AG04449 (cell line): Measurements from ENCODE around the gene KMO.

Experiments used
- CTCF ChIA-PET: fragments of 350-600 bp; formaldehyde crosslinking; extraction: SDS; loops from one replicate; lab custom pipeline; 2021; ENCODE audit warnings: antibody characterized with exemption; lab: Yijun Ruan, JAX
- POLR2A ChIA-PET: fragments of 400-600, 350-600 bp; formaldehyde crosslinking; extraction: SDS; loops from one replicate; lab custom pipeline; 2020; ENCODE audit warnings: antibody characterized with exemption, inconsistent platforms; lab: Yijun Ruan, JAX
- DNase-seq: peaks from one replicate; pipeline ENCODE4 v3.0.0-alpha.2; 2010; ENCODE audit warnings: low read depth, low spot score
- H3K4me3 ChIP-seq: 2 replicates; pipeline ENCODE4 v1.5.1; 2011; ENCODE audit warnings: low read depth, mild to moderate bottlenecking, control low read depth, low read length
- TF ChIP-seq, protein P1 (sequence below): IDR thresholded peaks from one replicate; pipeline ENCODE4 v1.5.1; 2011; ENCODE audit warnings: mild to moderate bottlenecking, moderate library complexity, low read length, control low read depth, inconsistent platforms; ENCODE audit not compliant: insufficient read depth; ENCODE audit errors: missing control alignments

Gene KMO

DNA sequence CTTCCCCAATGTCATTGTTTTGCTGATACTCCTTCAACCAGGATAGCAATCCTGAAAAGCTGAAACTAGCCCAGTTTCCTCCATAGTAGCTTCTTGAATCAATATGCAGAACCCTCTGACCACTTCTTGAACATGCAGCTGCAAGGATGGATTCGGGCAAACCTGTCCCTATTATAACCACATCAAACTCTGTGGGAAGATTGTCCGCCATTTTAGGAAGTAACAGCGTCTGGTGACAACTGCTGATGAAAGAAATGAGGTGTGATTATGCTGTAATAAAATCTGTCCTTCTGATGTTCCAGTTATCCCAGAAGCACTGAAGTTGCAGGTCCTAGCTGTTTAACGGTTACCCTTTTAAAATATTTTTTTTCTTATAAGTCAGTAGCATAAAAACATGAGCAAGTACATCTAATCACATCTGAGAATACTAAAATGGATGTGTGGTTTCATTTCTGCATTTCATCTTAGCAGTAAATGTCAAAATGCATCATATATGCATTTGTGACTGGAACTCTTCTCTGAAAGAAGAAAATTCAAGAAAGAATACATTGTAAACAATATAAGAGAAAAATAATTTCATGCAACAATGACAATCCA lies 103.5 kb downstream of the KMO start:
- ChIA-PET CTCF (interaction anchor here (1.2 to 1.4 kb wide), 2 partner anchors 8 to 23 kb away, joined by 5 to 8 read pairs; no protein-coding TSS in a partner anchor), POLR2A (no interaction called here)
- H3K4me3 ChIP-seq, result no peak overlapping the region

DNA sequence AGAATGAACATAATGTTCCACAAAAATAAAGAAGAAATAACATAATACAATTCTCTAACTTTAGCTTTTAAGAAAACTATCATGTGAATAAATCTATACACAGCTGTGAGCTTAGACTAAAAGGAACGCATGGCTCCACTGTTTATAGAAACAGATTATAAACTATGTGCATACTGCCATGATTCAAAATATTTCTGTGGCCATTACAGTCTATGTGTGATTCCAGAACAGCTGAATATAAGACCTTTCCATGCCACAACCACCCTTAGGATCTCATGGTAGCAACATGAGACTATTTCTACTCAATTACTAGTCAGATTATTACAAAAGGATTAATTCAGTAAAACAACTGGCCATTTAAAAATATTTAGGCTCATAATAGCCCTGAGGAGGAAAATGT lies 104.1 kb downstream of the KMO start:
- POLR2A ChIA-PET, result no interaction called here
- TF ChIP-seq, protein P1, sequence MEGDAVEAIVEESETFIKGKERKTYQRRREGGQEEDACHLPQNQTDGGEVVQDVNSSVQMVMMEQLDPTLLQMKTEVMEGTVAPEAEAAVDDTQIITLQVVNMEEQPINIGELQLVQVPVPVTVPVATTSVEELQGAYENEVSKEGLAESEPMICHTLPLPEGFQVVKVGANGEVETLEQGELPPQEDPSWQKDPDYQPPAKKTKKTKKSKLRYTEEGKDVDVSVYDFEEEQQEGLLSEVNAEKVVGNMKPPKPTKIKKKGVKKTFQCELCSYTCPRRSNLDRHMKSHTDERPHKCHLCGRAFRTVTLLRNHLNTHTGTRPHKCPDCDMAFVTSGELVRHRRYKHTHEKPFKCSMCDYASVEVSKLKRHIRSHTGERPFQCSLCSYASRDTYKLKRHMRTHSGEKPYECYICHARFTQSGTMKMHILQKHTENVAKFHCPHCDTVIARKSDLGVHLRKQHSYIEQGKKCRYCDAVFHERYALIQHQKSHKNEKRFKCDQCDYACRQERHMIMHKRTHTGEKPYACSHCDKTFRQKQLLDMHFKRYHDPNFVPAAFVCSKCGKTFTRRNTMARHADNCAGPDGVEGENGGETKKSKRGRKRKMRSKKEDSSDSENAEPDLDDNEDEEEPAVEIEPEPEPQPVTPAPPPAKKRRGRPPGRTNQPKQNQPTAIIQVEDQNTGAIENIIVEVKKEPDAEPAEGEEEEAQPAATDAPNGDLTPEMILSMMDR, result no peak
- DNase-seq, result no peak
- CTCF ChIA-PET, result interaction anchor here (1.0 to 1.4 kb wide), 4 partner anchors 9 to 25 kb away, joined by 3 to 8 read pairs (median 5); no protein-coding TSS in a partner anchor
- no peak overlapping the region for H3K4me3 ChIP-seq

More for the DNA sequence above, 103.5 kb downstream of the KMO start:
- DNase-seq, result no peak
- TF ChIP-seq, protein P1, result no peak

DNA sequence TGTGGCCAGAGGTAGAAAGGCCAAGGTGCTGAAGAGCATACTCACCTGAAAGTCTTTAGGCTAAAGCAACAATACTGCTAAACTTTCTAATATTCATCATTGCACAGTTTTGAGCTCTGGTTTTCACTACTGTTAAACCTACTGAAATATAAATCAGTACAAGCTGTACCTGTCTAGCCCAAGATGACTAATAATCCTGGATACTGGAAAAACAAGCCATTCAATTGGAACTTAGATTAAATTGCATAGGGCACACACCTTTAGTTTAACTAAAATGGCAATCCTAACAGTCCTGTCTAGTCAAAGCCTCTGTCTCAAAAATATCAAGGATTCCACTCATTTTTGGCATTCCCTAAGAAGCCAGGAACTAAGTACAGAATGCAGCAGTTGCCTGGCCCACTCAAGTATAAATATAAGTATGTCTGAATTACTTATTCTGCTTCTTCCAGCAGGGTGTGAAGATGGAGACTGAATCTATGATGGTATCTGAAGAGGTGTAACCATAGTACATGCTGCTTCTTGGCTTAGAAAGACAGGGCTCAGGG lies 104.9 kb downstream of the KMO start:
- no peak for DNase-seq
- ChIA-PET POLR2A (no interaction called here), CTCF (interaction anchor here (0.8 to 1.4 kb wide), 5 partner anchors 9 to 26 kb away, joined by 3 to 8 read pairs (median 4); no protein-coding TSS in a partner anchor)
- TF ChIP-seq, protein P1, result no peak
- no peak overlapping the region for H3K4me3 ChIP-seq

DNA sequence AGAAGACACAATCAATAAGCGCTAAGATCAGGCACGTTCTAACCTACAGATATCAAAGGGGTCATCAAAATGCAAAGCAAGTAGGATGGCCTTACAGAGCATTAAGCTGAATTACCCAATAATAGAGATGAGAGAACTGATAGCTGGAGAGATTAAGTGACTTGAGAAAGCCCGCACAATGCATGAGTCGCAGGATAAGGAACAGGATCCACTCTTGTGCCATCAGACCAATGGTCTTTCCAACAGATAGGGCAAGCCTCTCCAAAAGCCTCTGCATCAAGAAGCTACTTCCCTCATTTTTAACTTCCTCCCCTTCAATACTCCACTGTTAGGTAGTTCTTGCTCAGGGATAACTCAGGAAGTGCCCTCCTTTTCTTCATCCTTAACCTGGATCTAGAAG lies 105.4 kb downstream of the KMO start:
- ChIA-PET POLR2A (no interaction called here), CTCF (interaction anchor here (0.8 to 1.0 kb wide), 3 partner anchors 10 to 16 kb away, joined by 3 to 4 read pairs (median 4); no protein-coding TSS in a partner anchor)
- no peak for DNase-seq
- TF ChIP-seq, protein P1, result no peak
- H3K4me3 ChIP-seq, result no peak overlapping the region

DNA sequence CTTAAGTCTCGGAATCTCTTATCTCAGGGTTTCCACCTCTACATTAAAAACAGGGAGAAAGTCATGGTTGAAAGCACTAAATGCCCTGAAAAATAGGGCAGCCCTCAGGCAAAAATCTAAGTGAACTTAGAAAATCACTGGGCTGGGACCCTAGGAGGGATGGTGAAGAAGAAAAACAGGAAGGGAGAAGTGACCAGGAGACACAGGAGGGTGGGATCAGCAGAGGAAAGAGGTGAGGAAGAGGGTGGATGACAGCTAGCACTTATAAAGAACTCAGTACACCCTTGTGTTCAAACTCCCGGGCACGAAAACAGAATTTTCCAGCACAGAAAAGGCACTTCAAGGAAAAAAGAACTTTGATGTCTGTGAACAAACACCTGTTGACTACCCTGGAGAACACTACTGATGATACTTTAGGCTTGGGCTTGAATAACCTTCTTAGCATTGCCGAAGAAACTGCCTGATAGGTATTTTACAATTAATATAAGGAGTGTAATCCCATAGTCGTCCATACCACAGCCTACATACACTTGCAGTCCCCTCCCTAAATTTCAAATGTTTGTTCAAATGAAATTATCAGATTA lies 106.0 kb downstream of the KMO start:
- ChIA-PET POLR2A (no interaction called here), CTCF (interaction anchor here (0.7 to 1.5 kb wide), 5 partner anchors 9 to 205 kb away, joined by 3 to 4 read pairs (median 3); no protein-coding TSS in a partner anchor)
- no peak overlapping the region for H3K4me3 ChIP-seq
- no peak for DNase-seq
- TF ChIP-seq, protein P1, result no peak
